GM12864 (cell line): ENCODE measurements around the gene CGB2.
A peak's percentile ranks its signal among the peaks of the same experiment; 100 is the strongest.
"Not testable (repeated sequence)": the region's sequence is repeated elsewhere in the genome, so short reads cannot be mapped to it uniquely, and the experiment has no call there.

Experiments used
- DNase-seq: peaks from one replicate; pipeline ENCODE4 v3.0.0-alpha.2; 2011; ENCODE audit warnings: low read depth
- H3K4me3 ChIP-seq: 2 replicates; pipeline ENCODE4 v1.5.1; 2011; ENCODE audit warnings: mild to moderate bottlenecking, low read depth, low read length, control low read depth
- TF ChIP-seq, protein P1 (sequence below): IDR thresholded peaks from 2 replicates; pipeline ENCODE4 v1.5.1; 2011; ENCODE audit warnings: low read depth, mild to moderate bottlenecking, moderate library complexity, low read length, control low read depth, inconsistent platforms; ENCODE audit errors: missing control alignments

The CGB2 gene

GRCh38 chr19:49017041-49017665 lies 14.5 kb upstream of the CGB2 start, which contains the start of gene LHB:
Gene LHB (minus strand): TSS chr19:49017091. CDS start chr19:49017081, 10 bp downstream.
- TF ChIP-seq, protein P1, sequence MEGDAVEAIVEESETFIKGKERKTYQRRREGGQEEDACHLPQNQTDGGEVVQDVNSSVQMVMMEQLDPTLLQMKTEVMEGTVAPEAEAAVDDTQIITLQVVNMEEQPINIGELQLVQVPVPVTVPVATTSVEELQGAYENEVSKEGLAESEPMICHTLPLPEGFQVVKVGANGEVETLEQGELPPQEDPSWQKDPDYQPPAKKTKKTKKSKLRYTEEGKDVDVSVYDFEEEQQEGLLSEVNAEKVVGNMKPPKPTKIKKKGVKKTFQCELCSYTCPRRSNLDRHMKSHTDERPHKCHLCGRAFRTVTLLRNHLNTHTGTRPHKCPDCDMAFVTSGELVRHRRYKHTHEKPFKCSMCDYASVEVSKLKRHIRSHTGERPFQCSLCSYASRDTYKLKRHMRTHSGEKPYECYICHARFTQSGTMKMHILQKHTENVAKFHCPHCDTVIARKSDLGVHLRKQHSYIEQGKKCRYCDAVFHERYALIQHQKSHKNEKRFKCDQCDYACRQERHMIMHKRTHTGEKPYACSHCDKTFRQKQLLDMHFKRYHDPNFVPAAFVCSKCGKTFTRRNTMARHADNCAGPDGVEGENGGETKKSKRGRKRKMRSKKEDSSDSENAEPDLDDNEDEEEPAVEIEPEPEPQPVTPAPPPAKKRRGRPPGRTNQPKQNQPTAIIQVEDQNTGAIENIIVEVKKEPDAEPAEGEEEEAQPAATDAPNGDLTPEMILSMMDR, result no peak
- DNase-seq, result no peak
- peak within 1 kb of the TSS; percentile 44 for H3K4me3 ChIP-seq

- DNase-seq, result no peak
- peak overlapping the region; percentile 44 for H3K4me3 ChIP-seq
These were observed 13.9 kb upstream of the CGB2 start for GRCh38 chr19:49017666-49018351.

DNA sequence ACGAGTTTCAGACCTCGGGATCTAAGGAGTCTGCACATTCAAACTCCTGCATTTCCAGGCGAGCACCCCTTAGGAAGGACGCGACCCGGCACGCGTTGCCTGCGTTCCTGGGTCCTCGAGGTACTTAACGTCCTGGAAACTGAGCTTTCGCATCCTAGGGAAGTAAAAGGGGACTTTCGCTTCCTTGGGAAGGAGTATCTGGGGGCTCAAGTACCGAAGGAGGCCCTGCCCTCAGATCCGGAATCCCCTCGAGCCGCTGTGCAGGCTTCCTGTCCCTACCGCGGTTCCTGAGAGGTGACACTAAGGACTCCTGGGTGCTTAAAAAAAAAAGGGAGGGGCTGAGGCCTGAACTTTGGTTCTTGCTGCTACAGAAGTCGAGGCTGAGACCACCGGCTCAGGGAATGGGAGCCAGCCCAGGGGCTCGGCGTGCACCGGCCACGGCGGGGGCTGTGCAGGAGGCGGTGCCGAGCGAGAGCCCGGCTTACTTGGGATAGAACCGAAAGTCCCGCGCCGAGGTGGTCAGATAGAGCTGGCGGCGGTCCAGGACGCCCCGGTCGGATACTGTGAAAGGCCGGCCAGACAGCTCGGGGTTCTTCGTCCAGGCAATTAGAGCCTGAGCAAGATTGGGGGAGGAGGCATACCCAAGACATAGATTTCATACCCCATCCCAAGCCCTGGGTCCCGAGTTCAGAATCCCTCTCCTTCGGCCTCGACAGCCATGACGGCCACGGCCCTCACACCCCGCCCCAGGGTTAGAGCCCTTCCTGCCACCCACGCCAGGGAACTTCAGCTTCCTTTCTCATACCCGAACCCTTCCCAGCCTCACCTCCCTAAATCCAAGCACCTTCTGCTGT lies 13.1 kb upstream of the CGB2 start:
- DNase-seq, result not testable (repeated sequence)
- H3K4me3 ChIP-seq, result peak overlapping the region; percentile 44

More at GRCh38 chr19:49017666-49018351, 13.9 kb upstream of the CGB2 start:
- TF ChIP-seq, protein P1, result peak; percentile 73

GRCh38 chr19:49019242-49019932 lies 12.3 kb upstream of the CGB2 start:
- TF ChIP-seq, protein P1, result no peak
- no peak for DNase-seq
- peak overlapping the region; percentile 46 for H3K4me3 ChIP-seq

DNA sequence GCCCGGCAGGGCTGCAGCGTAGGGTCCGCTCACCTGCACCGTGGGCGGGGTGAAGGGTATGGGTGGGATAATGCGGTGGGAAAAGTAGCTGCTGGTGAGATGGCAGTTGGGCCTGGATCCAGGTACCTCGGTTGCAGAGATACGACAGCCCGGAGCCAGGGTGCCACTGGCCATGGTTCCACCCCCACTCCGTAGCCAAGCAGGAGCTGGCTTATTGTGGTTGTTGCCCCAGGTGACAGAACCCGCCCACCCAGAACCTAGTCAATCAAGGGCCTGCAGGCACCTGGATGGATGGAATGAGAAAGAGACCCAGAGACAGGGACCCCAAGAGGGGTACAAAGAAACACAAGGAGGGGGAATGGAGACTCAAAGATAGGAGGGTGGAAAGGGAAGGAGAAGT lies 11.3 kb upstream of the CGB2 start:
- no peak overlapping the region for H3K4me3 ChIP-seq
- TF ChIP-seq, protein P1, result no peak
- no peak for DNase-seq

GRCh38 chr19:49020931-49021895 lies 10.5 kb upstream of the CGB2 start:
- TF ChIP-seq, protein P1, result no peak
- no peak for DNase-seq
- H3K4me3 ChIP-seq, result no peak overlapping the region
